HepG2 (cell line): ENCODE measurements around the gene GNG7. TPM values are rescaled to one million over a fixed set of nuclear protein-coding genes. Genes with fewer than 3 reads are reported as not detected.
A peak's percentile ranks its signal among the peaks of the same experiment; 100 is the strongest.

Experiments used
- ARNTL ChIP-seq: sonication (generic); formaldehyde crosslinking; IDR thresholded peaks from 2 replicates; pipeline ENCODE4 v1.4.0; 2020; ENCODE audit warnings: mild to moderate bottlenecking, missing genetic modification reagents
- ATF6 ChIP-seq: sonication (generic); formaldehyde crosslinking; conservative IDR thresholded peaks from 2 replicates; pipeline ENCODE4 v1.4.0; 2020; ENCODE audit warnings: missing genetic modification reagents
- ATF7-NPFF ChIP-seq: sonication (generic); formaldehyde crosslinking; IDR thresholded peaks from 2 replicates; pipeline ENCODE4 v1.8.1; 2023; ENCODE audit warnings: mild to moderate bottlenecking, low read depth, missing genetic modification reagents, moderate library complexity
- DR1 ChIP-seq: sonication (generic); formaldehyde crosslinking; IDR thresholded peaks from 2 replicates; pipeline ENCODE4 v1.8.0; 2021; ENCODE audit warnings: mild to moderate bottlenecking, missing genetic modification reagents, inconsistent platforms
- EEA1 ChIP-seq: sonication (generic); formaldehyde crosslinking; IDR thresholded peaks from 2 replicates; pipeline ENCODE4 v1.5.1; 2020; ENCODE audit warnings: mild to moderate bottlenecking, missing genetic modification reagents, borderline replicate concordance
- EP300 ChIP-seq, 3 experiments: sonication (generic) in 1 of 3; formaldehyde crosslinking in 1 of 3; IDR thresholded peaks; 2 replicates each; pipeline versions ENCODE4 v1.5.1 to v1.6.1; 2011 to 2020; ENCODE audit warnings: low read depth in 2 of 3, low read length in 2 of 3, borderline replicate concordance in 1 of 3, improper control_type of control experiment in 1 of 3, mild to moderate bottlenecking in 1 of 3, missing genetic modification reagents in 1 of 3, moderate library complexity in 1 of 3
- FOXJ3 ChIP-seq: sonication (generic); formaldehyde crosslinking; IDR thresholded peaks from 2 replicates; pipeline ENCODE4 v1.4.0; 2020; ENCODE audit warnings: missing genetic modification reagents, mild to moderate bottlenecking, borderline replicate concordance
- KDM2A ChIP-seq: sonication (generic); formaldehyde crosslinking; IDR thresholded peaks from 2 replicates; pipeline ENCODE4 v1.4.0; 2020; ENCODE audit warnings: low read depth, missing genetic modification reagents, borderline replicate concordance
- KMT2B ChIP-seq: IDR thresholded peaks from 2 replicates; pipeline ENCODE4 v1.6.1; 2016; ENCODE audit warnings: missing genetic modification reagents, missing compliant biosample characterization
- NFE2L2 ChIP-seq: fragments of 150-350 bp; IDR thresholded peaks from 2 replicates; pipeline ENCODE4 v1.6.1; 2014; ENCODE audit warnings: low read length
- NR2F6 ChIP-seq, 2 experiments: IDR thresholded peaks; 2 replicates each; pipeline ENCODE4 v1.6.1; 2016; ENCODE audit warnings: antibody characterized with exemption in 1 of 2, mild to moderate bottlenecking in 1 of 2
- TCF12 ChIP-seq, 2 experiments: fragments of 450-650 bp in 1 of 2; sonication (generic) in 1 of 2; formaldehyde crosslinking in 1 of 2; IDR thresholded peaks; 2 replicates each; pipeline versions ENCODE4 v1.6.1 to v1.8.0; 2017 to 2022; ENCODE audit warnings: antibody characterized with exemption in 1 of 2, mild to moderate bottlenecking in 1 of 2, missing genetic modification reagents in 1 of 2, moderate library complexity in 1 of 2
- ZBTB33 ChIP-seq: sonication (generic); formaldehyde crosslinking; IDR thresholded peaks from 2 replicates; pipeline ENCODE4 v1.4.0; 2020; ENCODE audit warnings: missing genetic modification reagents
- ZIK1 ChIP-seq: sonication (generic); formaldehyde crosslinking; IDR thresholded peaks from 2 replicates; pipeline ENCODE4 v1.5.0; 2020; ENCODE audit warnings: mild to moderate bottlenecking, low read depth, missing genetic modification reagents, borderline replicate concordance
- ZNF180 ChIP-seq: sonication (generic); formaldehyde crosslinking; IDR thresholded peaks from 2 replicates; pipeline ENCODE4 v1.4.0; 2020; ENCODE audit warnings: low read depth, missing genetic modification reagents, borderline replicate concordance
- ZNF275 ChIP-seq: sonication (generic); formaldehyde crosslinking; IDR thresholded peaks from 2 replicates; pipeline ENCODE4 v1.8.0; 2022; ENCODE audit warnings: missing genetic modification reagents, mild to moderate bottlenecking, inconsistent platforms, borderline replicate concordance
- ZNF3 ChIP-seq: IDR thresholded peaks from 2 replicates; pipeline ENCODE4 v1.7.0; 2017; ENCODE audit warnings: inconsistent platforms
- ZNF704 ChIP-seq: sonication (generic); formaldehyde crosslinking; IDR thresholded peaks from 2 replicates; pipeline ENCODE4 v1.8.1; 2023; ENCODE audit warnings: mild to moderate bottlenecking, inconsistent platforms, moderate library complexity, missing genetic modification reagents, borderline replicate concordance
- ZNF775 ChIP-seq: sonication (generic); formaldehyde crosslinking; IDR thresholded peaks from 2 replicates; pipeline ENCODE4 v1.4.0; 2020; ENCODE audit warnings: missing genetic modification reagents, mild to moderate bottlenecking, moderate library complexity, borderline replicate concordance
- ZNF839 ChIP-seq: sonication (generic); formaldehyde crosslinking; IDR thresholded peaks from 2 replicates; pipeline ENCODE4 v1.4.0; 2020; ENCODE audit warnings: missing genetic modification reagents, mild to moderate bottlenecking, borderline replicate concordance
- ZSCAN29 ChIP-seq: sonication (generic); formaldehyde crosslinking; conservative IDR thresholded peaks from 2 replicates; pipeline ENCODE4 v1.4.0; 2020; ENCODE audit warnings: mild to moderate bottlenecking, missing genetic modification reagents
- polyA plus RNA-seq, 8 experiments: library from polyadenylated mRNA; depleted of rRNA in 3 of 8; stranded (reverse) in 7 of 8; unstranded in 1 of 8; fragments of >200 nt; fragmentation: Illumina TruSeq in 4 of 8; extraction: Trizol in 4 of 8; gene quantifications; 2 replicates each; pipeline versions ENCODE4 v1.2.1 to v1.2.3, GENCODE V29; 2011 to 2016; ENCODE audit warnings: low read depth in 4 of 8, missing spikeins in 1 of 8, mixed read lengths in 1 of 8; ENCODE audit not compliant: insufficient read depth in 1 of 8
- total RNA-seq, 5 experiments: library from RNA; depleted of rRNA; stranded (reverse); fragments of >200 nt; fragmentation: Illumina TruSeq; extraction: Trizol; gene quantifications; 2 replicates each; pipeline ENCODE4 v1.2.3, GENCODE V29; 2016; ENCODE audit warnings: low read depth in 1 of 5

GNG7 gene
- total and polyA plus RNA-seq, 2 of the 13 experiments (the other 11 are each of a cell fraction or from before 2014, with no cell fraction given), result 1.4 to 3.3 TPM

GRCh38 chr19:2462635-2463421, 239.7 kb downstream of the GNG7 start (continued):
- TF ChIP-seq FOXJ3 (peak; percentile 74; the same call in 1 of the 2 replicates), NFE2L2 (no peak), ATF6 (CRISPR knock-in tag) (no peak), EEA1 (CRISPR knock-in tag) (no peak), ZNF275 (CRISPR knock-in tag) (peak; percentile 83; the same call in 1 of the 2 replicates), KDM2A (CRISPR knock-in tag) (peak; percentile 84), ZNF180 (0 out of 2 replicates have a peak, but pooled peaks have one; percentile 39), ZSCAN29 (CRISPR knock-in tag) (peak; percentile 79), ZNF3 (CRISPR knock-in tag) (0 out of 2 replicates have a peak, but pooled peaks have one; percentile 49), NR2F6 (IDR thresholded peaks at IDR 0.05) (peak; percentile 74), NR2F6 (CRISPR knock-in tag; IDR thresholded peaks at IDR 0.05) (peak; percentile 64), ZNF775 (peak; percentile 83; the same call in 1 of the 2 replicates), ZNF839 (CRISPR knock-in tag) (no peak), ATF7-NPFF (CRISPR knock-in tag) (peak; percentile 93), EP300 (IDR thresholded peaks at IDR 0.05; ENCODE audit: low read depth in 2 of 2, low read length in 2 of 2) (peak; percentile 82 to 95), EP300 (CRISPR knock-in tag; IDR thresholded peaks at IDR 0.05; ENCODE audit: borderline replicate concordance) (peak; percentile 44; the same call in 1 of the 2 replicates), ARNTL (CRISPR knock-in tag) (peak; percentile 45; the same call in 1 of the 2 replicates), ZNF704 (CRISPR knock-in tag) (no peak), KMT2B (CRISPR knock-in tag) (peak; percentile 42; the same call in 1 of the 2 replicates), ZBTB33 (peak; percentile 79), TCF12 (IDR thresholded peaks at IDR 0.05) (no peak), TCF12 (CRISPR knock-in tag; IDR thresholded peaks at IDR 0.05) (peak; percentile 93), ZIK1 (no peak), DR1 (CRISPR knock-in tag) (peak; percentile 50; the same call in 1 of the 2 replicates)
